KMS-11 (cell line): ENCODE measurements around the gene RPUSD3.

Experiments used
- H2AFZ ChIP-seq: fragments of 200-600 bp; sonication (generic); 2 replicates; pipeline ENCODE4 v1.6.1; 2016; ENCODE audit warnings: antibody characterized with exemption, mixed run types, low read depth
- H3K27ac ChIP-seq: fragments of 200-600 bp; sonication (generic); 2 replicates; pipeline ENCODE4 v1.6.1; 2016; ENCODE audit warnings: mild to moderate bottlenecking, mixed run types
- H3K27me3 ChIP-seq: fragments of 200-600 bp; sonication (generic); 2 replicates; pipeline ENCODE4 v1.6.1; 2017; ENCODE audit warnings: mild to moderate bottlenecking, low read depth, mixed run types, moderate library complexity; ENCODE audit not compliant: insufficient read depth
- H3K36me3 ChIP-seq: fragments of 200-600 bp; sonication (generic); 2 replicates; pipeline ENCODE4 v1.6.1; 2017; ENCODE audit warnings: mild to moderate bottlenecking, mixed run types; ENCODE audit not compliant: insufficient read depth
- H3K4me1 ChIP-seq: fragments of 200-600 bp; sonication (generic); 2 replicates; pipeline ENCODE4 v1.6.1; 2016; ENCODE audit warnings: mild to moderate bottlenecking, low read depth, mixed run types; ENCODE audit not compliant: poor library complexity, severe bottlenecking
- H3K4me2 ChIP-seq: fragments of 200-600 bp; sonication (generic); 2 replicates; pipeline ENCODE4 v1.7.0; 2016; ENCODE audit warnings: mild to moderate bottlenecking, mixed run types
- H3K4me3 ChIP-seq: fragments of 200-600 bp; sonication (generic); IDR thresholded peaks from 2 replicates; pipeline ENCODE4 v1.6.1; 2017; ENCODE audit warnings: low read depth, low read length, mixed read lengths; ENCODE audit not compliant: insufficient read depth
- H3K79me2 ChIP-seq: fragments of 200-600 bp; sonication (generic); 2 replicates; pipeline ENCODE4 v1.6.1; 2016; ENCODE audit warnings: low read depth, mixed run types; ENCODE audit not compliant: insufficient read depth
- H3K9ac ChIP-seq: fragments of 200-600 bp; sonication (generic); 2 replicates; pipeline ENCODE4 v1.6.1; 2016; ENCODE audit warnings: mild to moderate bottlenecking, mixed run types
- H4K20me1 ChIP-seq: fragments of 200-600 bp; sonication (generic); 2 replicates; pipeline ENCODE4 v1.6.1; 2016; ENCODE audit warnings: mild to moderate bottlenecking, mixed run types; ENCODE audit not compliant: insufficient read depth
- TF ChIP-seq, protein P1 (sequence below): fragments of 200-600 bp; sonication (generic); conservative IDR thresholded peaks from 2 replicates; pipeline ENCODE4 v1.6.1; 2017; ENCODE audit warnings: low read depth, mild to moderate bottlenecking, antibody characterized with exemption, low read length, moderate library complexity, mixed read lengths

The RPUSD3 gene

GRCh38 chr3:9815986-9816385, 27.8 kb downstream of the RPUSD3 start:
- Histone ChIP-seq H3K27me3 (no peaks in the 10 kb centered on the region), H3K36me3 (no peaks in the 10 kb centered on the region), H2AFZ (no peak overlapping the region), H3K9ac (no peak overlapping the region), H4K20me1 (no peaks in the 10 kb centered on the region), H3K4me2 (no peak overlapping the region), H3K79me2 (no peaks in the 10 kb centered on the region), H3K27ac (no peak overlapping the region), H3K4me3 (no peak overlapping the region), H3K4me1 (no peaks in the 10 kb centered on the region)
- TF ChIP-seq, protein P1, sequence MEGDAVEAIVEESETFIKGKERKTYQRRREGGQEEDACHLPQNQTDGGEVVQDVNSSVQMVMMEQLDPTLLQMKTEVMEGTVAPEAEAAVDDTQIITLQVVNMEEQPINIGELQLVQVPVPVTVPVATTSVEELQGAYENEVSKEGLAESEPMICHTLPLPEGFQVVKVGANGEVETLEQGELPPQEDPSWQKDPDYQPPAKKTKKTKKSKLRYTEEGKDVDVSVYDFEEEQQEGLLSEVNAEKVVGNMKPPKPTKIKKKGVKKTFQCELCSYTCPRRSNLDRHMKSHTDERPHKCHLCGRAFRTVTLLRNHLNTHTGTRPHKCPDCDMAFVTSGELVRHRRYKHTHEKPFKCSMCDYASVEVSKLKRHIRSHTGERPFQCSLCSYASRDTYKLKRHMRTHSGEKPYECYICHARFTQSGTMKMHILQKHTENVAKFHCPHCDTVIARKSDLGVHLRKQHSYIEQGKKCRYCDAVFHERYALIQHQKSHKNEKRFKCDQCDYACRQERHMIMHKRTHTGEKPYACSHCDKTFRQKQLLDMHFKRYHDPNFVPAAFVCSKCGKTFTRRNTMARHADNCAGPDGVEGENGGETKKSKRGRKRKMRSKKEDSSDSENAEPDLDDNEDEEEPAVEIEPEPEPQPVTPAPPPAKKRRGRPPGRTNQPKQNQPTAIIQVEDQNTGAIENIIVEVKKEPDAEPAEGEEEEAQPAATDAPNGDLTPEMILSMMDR, result no peak

- no peak overlapping the region for H3K9ac ChIP-seq
- H3K4me3 ChIP-seq, result no peak overlapping the region
- TF ChIP-seq, protein P1, result no peak
- H3K36me3 ChIP-seq, result no peaks in the 10 kb centered on the region
- H3K27ac ChIP-seq, result no peak overlapping the region
- no peaks in the 10 kb centered on the region for H3K27me3 ChIP-seq
- H3K4me2 ChIP-seq, result no peak overlapping the region
- no peaks in the 10 kb centered on the region for H4K20me1 ChIP-seq
- H2AFZ ChIP-seq, result no peak overlapping the region
- H3K79me2 ChIP-seq, result no peaks in the 10 kb centered on the region
- peaks cover 11% of the 10 kb centered on the region for H3K4me1 ChIP-seq
Observed at GRCh38 chr3:9812870-9813483, 30.8 kb downstream of the RPUSD3 start.

DNA sequence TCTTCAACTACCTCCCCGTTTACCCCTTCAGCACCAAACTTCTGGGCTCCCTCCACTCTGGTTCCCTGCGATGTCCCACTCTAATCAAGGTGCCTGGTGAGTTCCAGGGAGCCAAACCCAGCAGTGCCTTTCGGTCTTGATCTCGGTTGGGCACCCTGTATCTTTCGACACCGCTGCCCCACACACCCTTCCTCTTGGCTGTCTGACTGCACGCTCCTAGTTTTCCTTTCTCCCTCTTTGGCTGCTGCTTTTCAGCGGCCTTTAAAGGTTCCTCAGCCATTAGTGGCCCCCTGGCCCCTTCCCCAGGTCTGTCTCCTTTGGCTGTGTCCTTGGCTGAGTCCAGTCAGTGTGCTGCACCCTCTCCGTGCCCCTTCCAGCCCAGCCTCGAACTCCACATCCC, 33.0 kb downstream of the RPUSD3 start:
- Histone ChIP-seq H3K4me2 (no peak overlapping the region; the same call in 1 of the 2 replicates), H3K36me3 (no peaks in the 10 kb centered on the region), H3K27ac (no peak overlapping the region), H2AFZ (peak overlapping the region; percentile 47; the same call in 1 of the 2 replicates), H3K79me2 (no peaks in the 10 kb centered on the region), H3K4me1 (peaks cover 11% of the 10 kb centered on the region), H3K27me3 (no peaks in the 10 kb centered on the region), H3K9ac (no peak overlapping the region), H3K4me3 (no peak overlapping the region), H4K20me1 (no peaks in the 10 kb centered on the region)
- TF ChIP-seq, protein P1, result no peak

- TF ChIP-seq, protein P1, result no peak
- Histone ChIP-seq H3K27me3 (no peaks in the 10 kb centered on the region), H3K4me1 (peaks cover 11% of the 10 kb centered on the region), H3K9ac (peak overlapping the region; percentile 51; the same call in 1 of the 2 replicates), H3K4me3 (no peak overlapping the region), H3K4me2 (peak overlapping the region; percentile 68), H2AFZ (peak overlapping the region; percentile 47), H3K36me3 (no peaks in the 10 kb centered on the region), H4K20me1 (no peaks in the 10 kb centered on the region), H3K27ac (no peak overlapping the region), H3K79me2 (no peaks in the 10 kb centered on the region)
Observed at GRCh38 chr3:9810433-9810770, 33.4 kb downstream of the RPUSD3 start.
